HG03108 (cell line): ENCODE measurements around the gene ERFL.
"Not testable (repeated sequence)": the region's sequence is repeated elsewhere in the genome, so short reads cannot be mapped to it uniquely, and the experiment has no call there.

Source experiments
- ATAC-seq: cut with Tn5 transposase; IDR thresholded peaks from one replicate; pipeline ENCODE4 v1.9.1; 2021; ENCODE audit warnings: moderate library complexity; ENCODE audit not compliant: unreplicated experiment

ERFL gene

DNA sequence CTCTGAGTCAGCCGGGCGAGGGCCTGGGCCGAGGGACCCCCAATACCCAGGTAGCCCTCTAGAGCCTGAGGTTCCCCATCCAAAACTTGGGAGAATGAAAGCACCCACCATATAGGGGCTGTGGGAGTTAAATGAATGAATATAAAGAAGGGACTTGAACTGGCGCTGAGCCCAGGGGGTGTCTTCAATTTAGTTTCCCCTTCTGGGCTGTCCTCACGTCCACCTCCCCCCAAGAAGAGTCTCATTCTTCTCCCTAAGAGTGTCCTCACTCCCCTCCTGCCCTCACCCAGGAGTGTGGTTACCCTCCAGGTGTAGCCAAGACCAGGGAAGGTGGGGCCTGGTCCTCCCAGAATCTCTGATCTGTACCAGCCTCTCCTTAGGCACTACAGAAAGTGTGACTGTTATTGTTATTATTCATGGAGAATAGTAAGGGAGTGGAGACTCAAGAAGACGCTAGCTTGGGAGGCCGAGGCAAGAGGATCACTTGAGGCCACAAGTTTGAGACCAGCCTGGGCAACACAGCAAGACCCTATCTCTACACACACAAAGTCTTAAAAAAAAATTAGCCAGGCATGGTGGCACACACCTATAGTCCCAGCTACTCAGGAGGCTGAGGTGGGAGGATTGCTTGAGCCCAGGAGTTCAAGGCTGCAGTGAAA is 48.5 kb downstream of the ERFL start:
- no peak for ATAC-seq

DNA sequence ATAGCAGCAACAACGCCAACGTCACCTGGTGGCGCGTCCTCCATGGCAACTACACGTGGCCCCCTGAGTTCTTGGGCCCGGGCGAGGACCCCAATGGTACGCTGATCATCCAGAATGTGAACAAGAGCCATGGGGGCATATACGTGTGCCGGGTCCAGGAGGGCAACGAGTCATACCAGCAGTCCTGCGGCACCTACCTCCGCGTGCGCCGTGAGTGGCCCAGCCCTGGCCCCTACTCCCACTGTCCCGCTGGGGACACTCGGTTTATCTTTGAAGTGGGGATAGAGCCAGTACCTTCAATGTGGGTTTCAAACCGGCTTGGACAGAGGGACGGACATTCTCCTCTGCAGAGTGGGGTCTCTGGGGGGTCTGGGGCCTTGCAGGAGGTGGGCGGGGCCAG is 49.2 kb downstream of the ERFL start:
- ATAC-seq: no peak

DNA sequence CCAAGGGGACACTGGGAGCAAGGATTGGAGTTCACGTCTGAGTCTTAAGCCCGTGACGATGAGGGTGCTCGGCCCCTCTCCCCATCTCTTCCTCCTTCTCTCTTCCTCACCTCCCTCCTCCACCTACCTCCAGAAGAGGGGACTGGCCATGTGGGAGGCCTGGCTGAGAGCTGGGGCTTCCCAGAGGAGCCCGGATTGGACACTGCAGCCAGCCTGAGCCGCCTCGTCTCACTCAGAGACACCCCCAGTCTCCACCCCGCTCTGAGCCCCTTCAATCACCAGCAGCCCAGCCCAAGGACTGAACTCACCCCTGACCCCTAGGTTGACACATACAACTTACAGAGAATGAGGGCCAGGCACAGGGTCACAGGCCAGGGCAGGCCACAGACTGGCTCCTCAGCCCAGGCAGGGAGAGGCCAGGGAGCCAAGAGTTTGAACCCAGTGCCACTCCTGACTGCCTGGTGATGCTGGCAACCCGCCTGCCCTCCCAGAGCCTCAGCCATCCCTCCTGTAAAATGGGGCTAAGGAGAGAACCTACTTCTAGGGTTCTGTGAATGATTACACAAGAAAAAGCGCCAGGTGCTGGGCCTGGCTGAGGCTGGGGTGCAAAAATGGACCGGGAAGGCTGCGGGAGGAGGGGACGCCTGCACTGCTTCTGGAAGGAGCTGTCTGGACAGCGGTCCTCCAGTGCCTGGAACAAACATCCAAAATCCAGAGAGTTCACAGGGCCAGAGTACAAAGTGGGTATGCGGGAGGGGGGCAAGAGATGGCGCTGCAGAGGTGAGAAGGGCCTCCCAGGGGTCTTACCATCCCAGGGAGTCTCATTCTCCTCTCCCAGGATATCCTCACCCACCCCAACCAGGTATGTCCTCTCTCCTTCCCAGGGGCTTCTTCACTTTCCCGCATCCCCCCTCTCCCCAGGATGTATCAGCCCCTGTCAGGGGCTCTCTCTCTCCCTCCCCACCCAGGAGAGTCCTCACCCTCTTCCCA is 50.0 kb downstream of the ERFL start:
- ATAC-seq: no peak

DNA sequence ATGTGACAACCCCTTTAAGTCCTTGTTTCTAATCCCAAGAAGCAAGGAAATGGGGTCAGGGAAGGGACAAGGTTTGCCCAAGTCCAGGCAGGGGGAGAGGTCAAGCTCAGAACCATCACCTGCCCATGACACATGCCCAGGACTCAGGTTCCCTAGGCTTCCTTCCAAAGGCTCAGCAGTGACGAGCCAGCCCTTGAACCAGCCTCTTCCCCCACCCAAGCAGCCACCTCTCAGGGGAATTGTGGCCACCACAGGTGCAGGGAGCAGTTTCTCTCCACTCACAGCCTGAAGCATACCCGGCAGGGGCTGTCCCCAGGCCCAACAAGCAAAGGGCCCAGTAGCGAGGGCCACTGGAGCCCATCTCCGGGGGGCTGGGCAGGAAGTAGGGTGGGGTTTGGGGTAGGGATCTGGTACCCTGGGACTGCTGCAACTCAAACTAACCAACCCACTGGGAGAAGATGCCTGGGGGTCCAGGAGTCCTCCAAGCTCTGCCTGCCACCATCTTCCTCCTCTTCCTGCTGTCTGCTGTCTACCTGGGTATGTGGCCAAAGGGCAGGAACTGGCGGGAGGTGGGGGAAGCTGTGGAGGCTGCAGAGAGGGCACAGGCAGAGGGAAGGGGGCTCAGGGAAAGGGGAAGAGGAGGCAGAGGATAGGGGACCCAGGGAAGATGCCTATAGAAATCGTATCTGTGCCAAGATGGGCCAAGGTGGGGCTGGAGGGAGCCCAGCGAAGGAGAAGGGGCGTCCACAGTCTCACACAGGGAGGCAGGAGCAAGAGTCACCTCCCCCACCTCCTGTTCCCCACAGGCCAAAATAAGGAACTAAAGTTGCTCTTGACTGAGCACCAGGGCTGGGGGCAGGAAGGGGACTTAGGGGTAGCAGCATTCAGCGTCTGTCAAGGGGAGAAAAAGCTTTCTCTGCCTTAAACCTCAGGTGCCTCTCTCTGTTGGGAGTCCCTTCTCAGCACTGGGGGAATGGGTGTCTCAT is 51.1 kb downstream of the ERFL start, which contains the start of gene CD79A:
Gene CD79A, plus strand, starts transcription at position 433 of the 986 bp plus-strand sequence. Its CDS starts 26 bp downstream, at position 459.
- peak; percentile 63 for ATAC-seq

DNA sequence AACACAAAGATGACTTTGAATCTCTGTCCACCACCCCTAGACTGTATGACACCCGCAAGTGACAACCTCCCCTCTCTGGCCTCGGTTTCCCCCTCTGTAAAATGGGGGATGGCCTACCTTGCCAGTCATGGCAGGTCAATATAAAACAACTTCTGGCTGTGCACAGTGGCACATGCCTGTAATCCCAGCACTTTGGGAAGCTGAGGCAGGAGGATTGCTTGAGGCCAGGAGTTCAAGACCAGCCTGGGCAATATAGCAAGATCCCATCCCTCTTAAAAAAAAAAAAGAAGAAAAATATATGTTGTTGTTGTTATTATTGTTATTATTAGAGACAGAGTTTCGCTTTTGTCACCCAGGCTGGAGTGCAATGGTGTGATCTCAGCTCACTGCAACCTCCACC is 52.3 kb downstream of the ERFL start:
- not testable (repeated sequence) for ATAC-seq

DNA sequence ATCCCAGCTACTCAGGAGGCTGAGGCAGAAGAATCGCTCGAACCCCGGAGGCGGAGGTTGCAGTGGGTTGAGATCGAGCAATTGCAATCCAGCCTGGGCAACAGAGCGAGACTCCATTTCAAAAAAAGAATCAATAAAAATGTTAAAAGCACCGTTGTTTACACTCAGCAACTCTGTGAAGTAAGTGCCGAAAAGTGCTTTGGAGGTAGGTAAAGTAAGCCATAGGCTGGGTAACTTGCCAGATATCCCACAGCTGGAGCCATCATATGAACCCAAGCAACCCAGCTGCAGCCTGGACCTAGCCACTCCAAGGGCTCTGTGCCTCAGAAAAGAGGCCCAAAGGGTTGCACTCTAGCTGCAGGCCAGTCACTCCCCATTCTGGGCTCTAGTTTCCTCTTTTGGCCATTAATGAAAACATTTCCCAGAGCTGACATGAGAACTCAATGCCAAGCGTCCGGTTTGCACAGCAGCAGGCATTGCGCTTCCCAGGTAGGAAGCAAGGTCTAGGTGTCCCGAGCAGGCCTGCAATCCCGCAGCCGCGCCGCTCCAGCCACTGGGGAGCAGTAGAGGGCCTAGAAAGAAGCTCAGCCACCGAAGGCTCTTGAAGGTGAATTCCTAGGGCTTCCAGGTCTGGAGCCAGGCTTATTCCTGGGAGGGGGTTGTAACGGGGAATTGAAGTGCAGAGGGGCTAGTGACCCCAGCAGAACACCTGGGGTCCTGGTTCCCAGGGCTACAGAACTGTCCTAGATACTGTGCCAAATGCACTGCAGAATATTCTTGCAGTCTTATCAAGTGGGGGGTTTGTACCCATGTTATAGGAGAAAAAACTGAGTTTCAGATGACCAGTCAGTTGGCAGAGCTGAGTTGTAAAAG is 55.2 kb downstream of the ERFL start:
- no peak for ATAC-seq

DNA sequence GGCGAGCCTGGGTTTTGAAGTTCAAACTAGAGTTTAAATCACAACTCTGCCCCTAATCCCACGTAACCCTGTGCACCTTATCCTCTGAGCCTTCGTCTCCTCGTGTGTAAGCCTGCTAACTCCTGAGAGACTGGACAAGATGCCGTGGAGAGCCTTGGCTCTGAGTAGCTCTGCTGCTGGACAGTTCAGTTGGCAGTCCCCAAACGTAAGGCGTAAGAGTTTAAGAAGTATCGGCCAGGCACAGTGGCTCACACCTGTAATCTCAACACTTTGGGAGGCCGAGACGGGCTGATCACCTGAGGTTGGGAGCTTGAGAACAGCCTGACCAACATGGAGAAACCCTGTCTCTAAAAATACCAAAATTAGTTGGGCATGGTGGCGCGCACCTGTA is 55.9 kb downstream of the ERFL start:
- no peak for ATAC-seq

DNA sequence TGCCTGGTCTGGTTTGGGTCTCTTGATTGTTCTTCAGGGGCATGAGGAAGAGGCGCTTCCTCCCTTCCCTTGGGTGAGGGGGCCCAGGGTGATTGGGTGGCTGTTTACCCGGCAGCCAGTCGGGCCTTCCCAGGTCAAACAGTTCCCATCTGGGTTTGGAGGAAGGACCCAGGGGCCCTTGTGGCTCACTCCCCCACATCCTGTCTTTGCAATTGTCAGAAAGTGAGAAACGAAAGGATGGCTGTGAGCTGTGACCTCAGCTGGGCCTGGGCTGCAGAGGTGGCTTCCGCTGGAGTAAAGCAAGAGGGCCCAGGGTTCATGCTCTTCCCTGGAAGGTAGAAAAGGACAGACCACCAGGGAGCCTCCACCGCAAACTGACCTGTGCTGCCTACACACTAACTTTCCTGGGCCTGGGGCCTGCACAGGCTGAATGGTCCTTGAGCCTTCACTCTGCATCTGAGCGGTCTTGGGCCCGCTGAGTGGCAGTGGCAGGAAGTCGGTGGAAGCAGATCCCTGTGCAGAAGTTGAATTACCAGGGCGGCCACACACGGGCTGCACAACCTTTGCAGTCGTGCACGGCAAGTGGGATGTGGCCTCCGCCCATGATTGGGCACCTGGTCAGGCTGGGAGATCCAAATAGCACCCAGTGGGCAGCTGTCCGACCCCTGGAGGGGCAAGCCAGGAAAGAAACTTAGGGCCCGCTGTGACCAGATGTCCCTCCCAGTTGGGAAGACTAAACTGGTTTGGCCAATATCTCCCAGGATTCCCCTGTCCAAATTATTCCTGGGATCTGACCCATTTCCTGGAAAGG is 56.5 kb downstream of the ERFL start:
- ATAC-seq: peak; percentile 43

DNA sequence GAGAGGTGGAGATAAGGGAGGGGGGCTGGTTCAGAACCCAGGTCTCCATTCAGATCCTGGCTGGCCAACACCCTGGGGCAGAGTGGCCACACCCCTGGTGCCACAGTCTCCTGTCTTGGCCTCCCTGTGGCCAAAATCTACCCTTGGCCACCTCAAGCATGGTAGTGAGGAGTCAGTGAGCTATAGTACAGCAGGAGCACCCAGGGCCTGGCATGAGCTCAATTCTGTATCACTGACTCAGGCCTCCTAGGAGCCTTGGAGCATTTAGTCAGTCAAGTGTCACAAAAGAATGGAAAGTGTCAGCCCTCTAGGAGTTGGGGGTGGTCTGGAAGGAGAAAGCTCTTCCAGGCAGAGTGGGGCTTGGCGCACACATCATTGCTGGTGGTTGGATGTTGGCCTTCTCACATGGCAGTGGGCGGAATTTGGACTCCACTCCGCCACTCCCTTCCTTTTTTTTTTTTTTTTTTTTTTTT is 57.8 kb downstream of the ERFL start:
- ATAC-seq: no peak

DNA sequence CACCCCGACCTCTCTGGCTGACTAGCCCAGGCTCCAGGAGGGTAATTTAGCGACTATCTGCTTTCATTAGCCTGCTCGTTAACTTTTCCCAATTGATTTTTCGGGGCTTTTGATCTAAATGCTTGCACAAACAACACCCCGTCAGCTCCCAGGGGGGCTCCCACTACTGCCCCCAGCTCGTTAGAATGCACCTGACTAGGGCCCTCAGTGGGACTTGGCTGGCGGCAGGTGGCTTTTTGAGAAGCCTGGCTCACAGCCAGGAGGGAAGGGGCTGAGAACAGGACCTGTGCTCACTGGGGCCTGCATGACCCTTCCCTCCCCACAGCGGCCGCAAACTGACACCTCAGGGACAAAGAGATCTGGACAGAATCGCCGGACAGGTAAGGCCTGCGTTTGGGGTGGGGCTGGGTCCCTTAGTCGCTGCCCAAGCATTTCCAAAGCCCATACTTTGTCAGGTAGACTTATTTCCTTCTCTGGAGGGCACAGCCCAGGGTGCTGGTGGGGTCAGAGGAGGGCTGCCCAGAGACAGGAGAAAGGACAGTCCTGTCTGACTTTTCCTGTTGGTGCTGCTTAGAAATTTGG is 58.8 kb downstream of the ERFL start:
- no peak for ATAC-seq

DNA sequence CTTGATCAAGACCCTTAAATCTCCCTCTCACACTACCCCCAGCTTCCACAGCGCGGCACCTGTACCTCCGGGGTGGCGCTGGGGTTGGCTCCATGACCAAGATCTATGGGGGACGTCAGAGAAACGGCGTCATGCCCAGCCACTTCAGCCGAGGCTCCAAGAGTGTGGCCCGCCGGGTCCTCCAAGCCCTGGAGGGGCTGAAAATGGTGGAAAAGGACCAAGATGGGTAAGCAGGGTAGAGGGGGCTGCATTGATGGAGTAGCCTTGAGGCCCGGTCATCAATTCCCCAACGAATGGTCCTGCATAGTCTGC is 59.3 kb downstream of the ERFL start:
- no peak for ATAC-seq

DNA sequence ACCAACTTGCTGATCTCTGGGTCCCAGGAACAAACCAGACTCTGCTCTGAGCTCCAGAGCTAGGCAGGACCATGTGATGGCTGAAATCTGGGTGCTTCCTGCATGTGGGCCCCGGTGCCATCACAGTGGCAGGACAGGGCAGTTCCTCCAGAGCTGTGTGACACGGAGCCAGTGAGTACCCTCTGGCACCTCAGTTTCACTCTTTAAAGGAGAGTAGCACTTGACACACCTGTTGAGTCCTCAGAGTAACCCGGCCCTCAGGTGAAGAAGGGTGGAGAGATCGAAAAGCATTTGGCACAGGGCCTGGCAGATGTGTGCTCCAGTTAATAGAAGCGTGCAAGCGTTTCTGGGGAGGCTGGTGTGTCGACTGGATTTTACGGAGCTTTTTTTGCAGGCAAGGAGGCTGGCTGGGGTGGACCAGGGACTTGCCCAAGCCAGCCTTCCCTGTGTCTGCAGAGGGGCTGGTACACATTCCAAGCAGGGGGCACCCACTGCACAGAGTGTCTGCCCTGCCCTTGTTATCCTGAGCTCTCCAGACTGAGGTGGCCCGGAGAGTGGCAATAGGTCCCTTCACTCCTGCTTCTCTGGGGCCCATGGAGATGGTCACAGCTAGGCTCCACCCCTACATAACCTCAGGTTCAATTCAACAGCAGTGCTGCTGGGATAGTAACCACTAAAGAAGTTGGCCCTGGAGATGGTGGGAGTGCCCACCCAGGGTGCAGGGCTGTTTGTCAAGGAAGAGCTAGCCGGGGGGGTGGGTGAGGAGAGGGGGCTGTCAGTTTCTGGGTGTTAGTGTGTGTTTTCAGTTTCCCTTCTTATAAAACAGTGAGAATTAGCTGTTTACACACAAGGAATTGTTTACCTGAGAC is 59.9 kb downstream of the ERFL start:
- no peak for ATAC-seq

DNA sequence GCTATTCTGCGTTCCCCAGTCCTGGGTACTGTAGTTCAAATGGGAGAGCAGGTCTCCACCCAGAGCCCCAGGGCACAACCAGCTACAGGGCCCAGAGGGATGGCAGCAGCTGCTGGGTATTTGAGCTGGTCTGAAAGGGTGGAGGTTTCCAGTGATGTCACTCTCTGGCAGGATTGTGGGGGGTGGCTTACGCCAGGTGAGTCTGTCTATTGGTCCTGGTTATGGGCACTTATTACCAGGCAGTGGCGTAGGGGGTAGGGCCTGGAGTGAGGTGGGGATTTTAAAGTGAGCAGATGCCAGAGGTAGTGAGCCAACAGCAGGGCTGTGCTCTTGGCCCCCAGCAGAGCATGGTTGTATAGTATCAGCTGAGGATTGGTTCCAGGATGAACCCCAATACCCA is 62.0 kb downstream of the ERFL start:
- ATAC-seq: no peak

DNA sequence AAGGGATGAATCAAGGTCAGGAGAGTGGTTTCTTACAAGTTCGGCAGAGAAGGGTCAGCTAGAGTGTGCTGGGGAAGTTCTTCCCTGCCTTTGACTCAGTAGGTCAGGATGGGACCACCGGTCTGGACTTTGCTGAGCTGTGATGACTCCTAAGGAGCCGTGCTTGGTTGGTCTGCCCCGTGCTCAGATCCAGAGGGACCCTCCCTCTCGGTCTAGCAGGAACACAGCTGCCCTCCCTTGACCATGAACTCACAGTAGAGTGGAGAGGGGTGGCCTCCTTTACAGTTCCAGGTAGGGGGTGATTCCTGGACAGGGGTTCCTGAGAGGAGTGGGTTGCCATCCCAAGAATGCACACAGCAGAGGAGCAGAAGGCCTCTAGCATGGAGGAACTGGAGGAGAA is 63.9 kb downstream of the ERFL start:
- ATAC-seq: no peak

DNA sequence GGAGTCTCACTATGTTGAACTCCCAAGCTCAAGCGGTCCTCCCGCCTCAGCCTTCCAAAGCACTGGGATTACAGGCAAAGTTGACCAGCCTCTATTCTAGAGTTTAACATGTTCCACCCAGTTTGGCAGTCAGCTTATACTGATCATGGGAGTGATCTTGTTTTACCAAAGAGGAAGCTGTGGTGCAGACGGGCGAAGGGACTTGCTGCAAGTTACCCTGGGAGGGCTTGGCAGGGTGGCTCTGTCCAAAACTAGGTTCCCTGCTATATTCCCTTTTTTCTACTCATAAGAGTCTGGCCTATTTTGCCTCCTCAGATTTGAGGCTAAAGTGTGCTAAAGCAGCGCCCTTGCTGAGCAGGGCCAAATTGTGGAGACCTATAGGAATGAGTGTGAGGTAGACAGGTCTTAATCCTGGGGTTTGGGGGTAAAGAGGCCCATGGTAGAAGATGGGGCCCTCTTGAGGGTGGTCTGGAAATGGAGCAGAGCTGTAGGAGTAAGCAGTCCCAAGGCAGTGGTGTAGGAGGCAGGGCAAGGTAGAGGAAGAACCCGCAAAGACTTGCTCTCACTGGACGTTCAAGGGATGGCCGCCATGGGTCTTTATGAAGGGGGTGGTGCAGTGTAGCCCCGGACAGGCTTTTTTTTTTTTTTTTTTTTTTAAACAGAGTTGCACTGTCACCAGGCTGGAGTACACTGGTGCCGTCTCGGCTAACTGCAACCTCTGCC is 64.9 kb downstream of the ERFL start:
- ATAC-seq: no peak

DNA sequence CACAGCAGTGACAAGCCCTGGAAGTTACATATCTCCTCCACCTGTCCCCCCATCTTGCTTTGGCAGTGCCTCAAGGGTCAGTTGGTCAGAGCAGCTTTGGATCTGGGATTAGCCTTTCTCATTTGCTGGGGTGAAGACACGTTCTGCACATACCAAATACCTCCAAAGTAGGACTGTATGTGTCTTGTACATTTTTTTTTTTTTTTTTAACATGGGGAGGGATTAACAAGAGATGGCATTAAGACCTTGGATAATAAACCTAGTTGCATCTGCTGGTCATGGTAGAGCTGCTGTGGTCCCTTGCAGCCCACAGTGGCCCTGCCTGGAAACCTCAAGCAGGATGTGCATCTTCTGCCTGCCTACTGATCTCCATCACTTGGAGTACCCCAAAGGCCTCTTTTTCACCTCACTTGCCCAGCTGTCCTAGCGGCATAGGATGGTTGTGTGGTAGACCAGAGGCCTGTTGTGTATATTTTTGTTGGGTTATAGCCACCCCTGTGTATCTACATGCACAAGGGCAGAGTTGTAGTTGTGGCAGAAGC is 65.7 kb downstream of the ERFL start:
- no peak for ATAC-seq

DNA sequence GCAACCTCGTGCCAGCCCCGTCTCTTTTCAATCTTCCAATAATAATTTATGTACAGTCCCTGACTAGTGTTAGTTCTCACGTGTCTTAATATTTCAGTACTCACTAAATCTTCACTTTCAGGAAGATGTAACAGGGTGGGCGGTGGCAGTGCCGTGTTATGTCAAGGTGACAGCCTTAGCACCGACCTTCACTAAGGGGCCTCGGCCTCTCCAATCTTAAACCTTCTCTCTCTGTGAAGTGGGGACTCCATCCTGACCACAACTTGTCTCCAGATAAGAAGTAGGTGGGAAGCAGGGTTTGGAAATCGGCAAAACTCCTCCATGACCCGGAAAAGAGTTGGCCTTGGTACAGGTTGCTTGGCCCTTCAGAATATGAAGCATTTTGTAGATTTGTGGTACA is 66.4 kb downstream of the ERFL start:
- no peak for ATAC-seq
